ENCODE results near the gene PGS1. TPM values are rescaled to one million over a fixed set of nuclear protein-coding genes. Genes with fewer than 3 reads are reported as not detected.

Gene PGS1
- total and polyA plus RNA-seq, 2 of the 8 experiments (the other 6 are each of a cell fraction or from before 2014, with no cell fraction given), result 46.7 to 60.0 TPM

GRCh38 chr17:78431692-78431958, 53.2 kb downstream of the PGS1 start:
- POLR2A ChIA-PET (ENCODE audit: partially characterized antibody), result interaction anchor here (0.7 to 1.1 kb wide), 2 partner anchors 43 to 71 kb away, joined by 3 to 4 read pairs; no protein-coding TSS in a partner anchor
- H3K27ac ChIP-seq (ENCODE audit: low read depth, low read length), result no peak overlapping the region
- no peak for TF ChIP-seq HDAC6 (IDR thresholded peaks at IDR 0.05; ENCODE audit: low read depth, low read length)
- no peak for TF ChIP-seq HDAC2 (IDR thresholded peaks at IDR 0.05; ENCODE audit: borderline replicate concordance in 1 of 2, low read depth in 2 of 2, low read length in 2 of 2)
- TF ChIP-seq SP1 (IDR thresholded peaks at IDR 0.05; ENCODE audit: low read depth, low read length), result no peak
- TF ChIP-seq SIRT6 (IDR thresholded peaks at IDR 0.05; ENCODE audit: low read length), result no peak
- TF ChIP-seq POU5F1 (IDR thresholded peaks at IDR 0.05; ENCODE audit: low read depth, low read length), result no peak
- no peak for TF ChIP-seq SIN3A (conservative IDR thresholded peaks at IDR 0.05 in 1 of 2, IDR thresholded peaks at IDR 0.05 in 1 of 2; ENCODE audit: low read depth in 1 of 2, low read length in 2 of 2)
- no peak for TF ChIP-seq CREB1 (IDR thresholded peaks at IDR 0.05)
- TF ChIP-seq, protein P1, sequence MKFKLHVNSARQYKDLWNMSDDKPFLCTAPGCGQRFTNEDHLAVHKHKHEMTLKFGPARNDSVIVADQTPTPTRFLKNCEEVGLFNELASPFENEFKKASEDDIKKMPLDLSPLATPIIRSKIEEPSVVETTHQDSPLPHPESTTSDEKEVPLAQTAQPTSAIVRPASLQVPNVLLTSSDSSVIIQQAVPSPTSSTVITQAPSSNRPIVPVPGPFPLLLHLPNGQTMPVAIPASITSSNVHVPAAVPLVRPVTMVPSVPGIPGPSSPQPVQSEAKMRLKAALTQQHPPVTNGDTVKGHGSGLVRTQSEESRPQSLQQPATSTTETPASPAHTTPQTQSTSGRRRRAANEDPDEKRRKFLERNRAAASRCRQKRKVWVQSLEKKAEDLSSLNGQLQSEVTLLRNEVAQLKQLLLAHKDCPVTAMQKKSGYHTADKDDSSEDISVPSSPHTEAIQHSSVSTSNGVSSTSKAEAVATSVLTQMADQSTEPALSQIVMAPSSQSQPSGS (IDR thresholded peaks at IDR 0.05; ENCODE audit: low read length), result no peak
- TF ChIP-seq SP2 (IDR thresholded peaks at IDR 0.05; ENCODE audit: low read length), result no peak
- no peak for TF ChIP-seq ASH2L (IDR thresholded peaks at IDR 0.05; ENCODE audit: low read length)

More at GRCh38 chr17:78431692-78431958, 53.2 kb downstream of the PGS1 start:
- Histone ChIP-seq H3K4me3 (ENCODE audit: extremely low read depth in 1 of 4, insufficient read depth in 2 of 4, low read depth in 3 of 4, low read length in 4 of 4) (no peak overlapping the region), H3K4me2 (ENCODE audit: insufficient read depth in 1 of 2, low read depth in 2 of 2, low read length in 2 of 2) (0 out of 4 replicates have a peak overlapping the region, but pooled peaks of 1 of the 2 experiments have one; percentile 6), H3K23me2 (ENCODE audit: low read depth, low read length) (no peaks in the 10 kb centered on the region), H4K20me1 (replicated peaks in 1 of 2; ENCODE audit: control insufficient read depth in 1 of 2, insufficient read depth in 2 of 2, low read length in 2 of 2) (peaks cover 0 to 2% of the 10 kb centered on the region in 2 experiments), H2AFZ (ENCODE audit: low read length) (no peak overlapping the region), H4K8ac (ENCODE audit: extremely low read depth, insufficient read depth, low read length) (no peak overlapping the region; the same call in 1 of the 2 replicates), H4K91ac (replicated peaks; ENCODE audit: insufficient read length, low read length) (no peak overlapping the region), H3K79me2 (ENCODE audit: control insufficient read depth in 1 of 2, insufficient read depth in 2 of 2, low read length in 2 of 2) (no peaks in the 10 kb centered on the region), H2BK20ac (ENCODE audit: low read length) (0 out of 2 replicates have a peak overlapping the region, but pooled peaks have one; percentile 34), H3K27me3 (replicated peaks in 1 of 4; ENCODE audit: control insufficient read depth in 3 of 4, extremely low read depth in 1 of 4, insufficient read depth in 3 of 4, low read length in 3 of 4) (no peaks in the 10 kb centered on the region), H3K18ac (ENCODE audit: extremely low read depth, low read length) (no peak overlapping the region), H3K23ac (ENCODE audit: insufficient read length) (no peak overlapping the region), H2AK5ac (ENCODE audit: low read depth, low read length) (no peak overlapping the region), H3K4ac (replicated peaks; ENCODE audit: insufficient read length, low read depth, low read length) (no peak overlapping the region), H3K14ac (ENCODE audit: insufficient read length) (no peak overlapping the region), H3K4me1 (replicated peaks in 1 of 4; ENCODE audit: control insufficient read depth in 3 of 4, insufficient read depth in 4 of 4, low read length in 3 of 4) (peaks cover 0 to 33% (median 20%) of the 10 kb centered on the region in 4 experiments; a peak in 6 of 7 replicates), H4K5ac (ENCODE audit: insufficient read length, low read depth, low read length) (no peak overlapping the region), H2BK120ac (replicated peaks; ENCODE audit: low read depth, low read length) (no peak overlapping the region), H3K56ac (replicated peaks; ENCODE audit: insufficient read length, low read depth, low read length) (no peak overlapping the region), H3K36me3 (ENCODE audit: control insufficient read depth in 2 of 4, insufficient read depth in 4 of 4, low read length in 3 of 4) (peaks cover 0 to 7% (median 2%) of the 10 kb centered on the region in 4 experiments; a peak in 2 of 8 replicates), H3K9ac (replicated peaks in 1 of 4; ENCODE audit: extremely low read depth in 1 of 4, low read depth in 3 of 4, low read length in 3 of 4) (no peak overlapping the region), H3K9me3 (ENCODE audit: insufficient read depth in 2 of 2, low read depth in 1 of 2, low read length in 1 of 2) (no peaks in the 10 kb centered on the region), H2BK15ac (ENCODE audit: low read length) (no peak overlapping the region), H3K79me1 (ENCODE audit: low read depth, low read length) (no peaks in the 10 kb centered on the region), H2BK5ac (ENCODE audit: low read depth, low read length) (peak overlapping the region; percentile 52; the same call in 1 of the 2 replicates), H2BK12ac (ENCODE audit: low read depth, low read length) (0 out of 2 replicates have a peak overlapping the region, but pooled peaks have one; percentile 39)
- DNase-seq (ENCODE audit: low read depth in 1 of 2, low spot score in 2 of 2), result no peak
- CTCF ChIA-PET (ENCODE audit: partially characterized antibody), result interaction anchor here (1.0 to 2.2 kb wide), 2 partner anchors 9 to 13 kb away, joined by 4 to 14 read pairs; no protein-coding TSS in a partner anchor
- 82% methylated on average over 11 of the region's 11 CpGs; no CpG with 5 or more reads in 1 of the 2 experiments for WGBS, 2 experiments (ENCODE audit: extremely low coverage in 1 of 2, insufficient coverage in 1 of 2, insufficient read length in 1 of 2, insufficient replicate concordance in 2 of 2, low coverage in 1 of 2, low lambda C conversion rate in 2 of 2, missing lambda C conversion rate in 1 of 2)
- no peak for FAIRE-seq
